Measurements from ENCODE around the gene STXBP6. TPM values are rescaled to one million over a fixed set of nuclear protein-coding genes. Genes with fewer than 3 reads are reported as not detected.

The STXBP6 gene
- total and polyA plus RNA-seq, 2 of the 13 experiments (the other 11 are each of a cell fraction or from before 2014, with no cell fraction given) = 35.3 to 42.8 TPM

GRCh38 chr14:25032092-25032784 lies 17.7 kb downstream of the STXBP6 start (continued):
- TF ChIP-seq, protein P1, sequence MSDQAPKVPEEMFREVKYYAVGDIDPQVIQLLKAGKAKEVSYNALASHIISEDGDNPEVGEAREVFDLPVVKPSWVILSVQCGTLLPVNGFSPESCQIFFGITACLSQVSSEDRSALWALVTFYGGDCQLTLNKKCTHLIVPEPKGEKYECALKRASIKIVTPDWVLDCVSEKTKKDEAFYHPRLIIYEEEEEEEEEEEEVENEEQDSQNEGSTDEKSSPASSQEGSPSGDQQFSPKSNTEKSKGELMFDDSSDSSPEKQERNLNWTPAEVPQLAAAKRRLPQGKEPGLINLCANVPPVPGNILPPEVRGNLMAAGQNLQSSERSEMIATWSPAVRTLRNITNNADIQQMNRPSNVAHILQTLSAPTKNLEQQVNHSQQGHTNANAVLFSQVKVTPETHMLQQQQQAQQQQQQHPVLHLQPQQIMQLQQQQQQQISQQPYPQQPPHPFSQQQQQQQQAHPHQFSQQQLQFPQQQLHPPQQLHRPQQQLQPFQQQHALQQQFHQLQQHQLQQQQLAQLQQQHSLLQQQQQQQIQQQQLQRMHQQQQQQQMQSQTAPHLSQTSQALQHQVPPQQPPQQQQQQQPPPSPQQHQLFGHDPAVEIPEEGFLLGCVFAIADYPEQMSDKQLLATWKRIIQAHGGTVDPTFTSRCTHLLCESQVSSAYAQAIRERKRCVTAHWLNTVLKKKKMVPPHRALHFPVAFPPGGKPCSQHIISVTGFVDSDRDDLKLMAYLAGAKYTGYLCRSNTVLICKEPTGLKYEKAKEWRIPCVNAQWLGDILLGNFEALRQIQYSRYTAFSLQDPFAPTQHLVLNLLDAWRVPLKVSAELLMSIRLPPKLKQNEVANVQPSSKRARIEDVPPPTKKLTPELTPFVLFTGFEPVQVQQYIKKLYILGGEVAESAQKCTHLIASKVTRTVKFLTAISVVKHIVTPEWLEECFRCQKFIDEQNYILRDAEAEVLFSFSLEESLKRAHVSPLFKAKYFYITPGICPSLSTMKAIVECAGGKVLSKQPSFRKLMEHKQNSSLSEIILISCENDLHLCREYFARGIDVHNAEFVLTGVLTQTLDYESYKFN (CRISPR knock-in tag; conservative IDR thresholded peaks at IDR 0.05) = peak; percentile 44; the same call in 1 of the 2 replicates
- TF ChIP-seq RFXAP (CRISPR knock-in tag; IDR thresholded peaks at IDR 0.05; ENCODE audit: borderline replicate concordance) = peak; percentile 76; the same call in 1 of the 2 replicates
- no peak for TF ChIP-seq NCOR1 (IDR thresholded peaks at IDR 0.05; ENCODE audit: borderline replicate concordance, low read length)
- peak; percentile 79 for TF ChIP-seq GATAD2A (CRISPR knock-in tag; IDR thresholded peaks at IDR 0.05)
- no peak for TF ChIP-seq KIAA2018 (CRISPR knock-in tag; IDR thresholded peaks at IDR 0.05; ENCODE audit: borderline replicate concordance)
- no peak for TF ChIP-seq KDM1A (CRISPR knock-in tag; IDR thresholded peaks at IDR 0.05)
- TF ChIP-seq ZNF790 (CRISPR knock-in tag; IDR thresholded peaks at IDR 0.05; ENCODE audit: borderline replicate concordance) = no peak
- TF ChIP-seq ZNF276 (CRISPR knock-in tag; IDR thresholded peaks at IDR 0.05; ENCODE audit: low read depth) = no peak
- no peak for TF ChIP-seq ZNF317 (CRISPR knock-in tag; IDR thresholded peaks at IDR 0.05)
- TF ChIP-seq ZNF557 (CRISPR knock-in tag; IDR thresholded peaks at IDR 0.05) = no peak
- 0 out of 2 replicates have a peak, but pooled peaks have one; percentile 56 for TF ChIP-seq KLF11 (CRISPR knock-in tag; IDR thresholded peaks at IDR 0.05)
- TF ChIP-seq ATF7-NPFF (CRISPR knock-in tag; IDR thresholded peaks at IDR 0.05; ENCODE audit: low read depth) = no peak
- no peak for TF ChIP-seq MAFG (CRISPR knock-in tag; IDR thresholded peaks at IDR 0.05)
- TF ChIP-seq KLF12 (CRISPR knock-in tag; IDR thresholded peaks at IDR 0.05; ENCODE audit: borderline replicate concordance) = no peak
- TF ChIP-seq ZNF282 (IDR thresholded peaks at IDR 0.05; ENCODE audit: partially characterized antibody) = no peak
- no peak for TF ChIP-seq ARID2 (CRISPR knock-in tag; IDR thresholded peaks at IDR 0.05; ENCODE audit: borderline replicate concordance)

Measured in HepG2 (cell line).